Gastroesophageal sphincter (tissue), 4 donors: ENCODE results near the gene SLIT3. TPM values are rescaled to one million over a fixed set of nuclear protein-coding genes. Genes with fewer than 3 reads are reported as not detected.

ENCODE experiments used
- ATAC-seq: fragments of 150-250 bp; one replicate; pipeline ENCODE4 v1.9.1; 2016; ENCODE audit warnings: mild to moderate bottlenecking, moderate library complexity
- H3K27ac ChIP-seq, 4 donors: fragments of 200-600 bp; sonication (generic) in 3 of 4; 1 replicate in 3 of 4; 2 replicates in 1 of 4; pipeline ENCODE4 v1.5.1; 2016 to 2019
- H3K27me3 ChIP-seq: fragments of 200-600 bp; sonication (generic); one replicate; pipeline ENCODE4 v1.5.1; 2019
- H3K36me3 ChIP-seq, 2 donors: fragments of 200-600 bp; sonication (generic); one replicate each; pipeline ENCODE4 v1.5.1; 2019; ENCODE audit warnings: control low read depth in 1 of 2
- H3K4me1 ChIP-seq, 3 donors: fragments of 200-600 bp; sonication (generic); 1 replicate in 2 of 3; 2 replicates in 1 of 3; pipeline ENCODE4 v1.5.1; 2016 to 2019; ENCODE audit warnings: control low read depth in 2 of 3
- H3K4me3 ChIP-seq, 2 donors: fragments of 200-600 bp; sonication (generic); one replicate each; pipeline ENCODE4 v1.5.1; 2019; ENCODE audit warnings: mild to moderate bottlenecking in 1 of 2, moderate library complexity in 1 of 2
- H3K9me3 ChIP-seq, 3 donors: fragments of 200-600 bp; sonication (generic); one replicate each; pipeline ENCODE4 v1.5.1; 2017 to 2019; ENCODE audit warnings: control low read depth in 2 of 3
- EP300 ChIP-seq: sonication (generic); formaldehyde crosslinking; IDR thresholded peaks from one replicate; pipeline ENCODE4 v1.6.1; 2017; ENCODE audit warnings: antibody characterized with exemption, mild to moderate bottlenecking
- POLR2A ChIP-seq, 2 donors: fragments of 450-650 bp; IDR thresholded peaks; one replicate each; pipeline ENCODE4 v1.6.1; 2017; ENCODE audit warnings: antibody characterized with exemption in 2 of 2, mild to moderate bottlenecking in 2 of 2, moderate library complexity in 1 of 2
- POLR2AphosphoS5 ChIP-seq: sonication (generic); formaldehyde crosslinking; IDR thresholded peaks from one replicate; pipeline ENCODE4 v1.6.1; 2017; ENCODE audit warnings: antibody characterized with exemption
- WGBS, 2 donors: methylation state at CpG; one replicate each; pipeline ENCODE4 v1.1.5; 2018; ENCODE audit warnings: low coverage in 1 of 2; 5-methylcytosine and 5-hydroxymethylcytosine counted together
- total RNA-seq, 4 donors: library from RNA; depleted of rRNA; stranded (reverse); fragments of >200 nt; gene quantifications; one replicate each; pipeline ENCODE4 v1.1.0, GENCODE V29; 2016
- TF ChIP-seq, protein P1 (sequence below), 4 experiments: fragments of 200-600 bp in 2 of 4; fragments of 450-650 bp in 2 of 4; sonication (generic) in 1 of 4; IDR thresholded peaks; one replicate each; pipeline ENCODE4 v1.5.1; 2017 to 2019; ENCODE audit warnings: antibody characterized with exemption in 4 of 4, mild to moderate bottlenecking in 2 of 4, moderate library complexity in 2 of 4

The SLIT3 gene
- total RNA-seq, 4 donors from 2014 or later: 29.6 to 76.3 (median 31.1) TPM

DNA sequence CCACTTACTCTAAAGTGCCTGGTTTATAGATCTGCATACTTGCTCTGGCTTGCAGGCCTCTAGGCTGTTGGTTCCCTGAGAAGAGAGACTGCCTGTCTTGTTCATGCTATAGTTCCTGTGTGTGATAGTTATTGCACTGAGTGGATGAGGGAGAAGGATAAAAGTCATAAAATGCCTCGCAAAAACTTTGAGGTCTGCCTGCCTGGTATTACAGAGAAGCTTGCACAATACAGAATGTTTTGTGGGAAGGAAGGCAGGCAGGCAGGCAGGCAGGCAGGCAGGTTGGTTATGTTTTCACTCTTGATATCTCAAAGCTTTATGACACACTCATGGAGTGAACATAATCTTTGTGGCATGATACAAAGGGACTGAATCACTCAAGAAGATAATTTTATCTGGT, 287.1 kb downstream of the SLIT3 start:
- TF ChIP-seq POLR2AphosphoS5 (no peak), EP300 (no peak), POLR2A (IDR thresholded peaks at IDR 0.05) (no peak)
- TF ChIP-seq, protein P1, sequence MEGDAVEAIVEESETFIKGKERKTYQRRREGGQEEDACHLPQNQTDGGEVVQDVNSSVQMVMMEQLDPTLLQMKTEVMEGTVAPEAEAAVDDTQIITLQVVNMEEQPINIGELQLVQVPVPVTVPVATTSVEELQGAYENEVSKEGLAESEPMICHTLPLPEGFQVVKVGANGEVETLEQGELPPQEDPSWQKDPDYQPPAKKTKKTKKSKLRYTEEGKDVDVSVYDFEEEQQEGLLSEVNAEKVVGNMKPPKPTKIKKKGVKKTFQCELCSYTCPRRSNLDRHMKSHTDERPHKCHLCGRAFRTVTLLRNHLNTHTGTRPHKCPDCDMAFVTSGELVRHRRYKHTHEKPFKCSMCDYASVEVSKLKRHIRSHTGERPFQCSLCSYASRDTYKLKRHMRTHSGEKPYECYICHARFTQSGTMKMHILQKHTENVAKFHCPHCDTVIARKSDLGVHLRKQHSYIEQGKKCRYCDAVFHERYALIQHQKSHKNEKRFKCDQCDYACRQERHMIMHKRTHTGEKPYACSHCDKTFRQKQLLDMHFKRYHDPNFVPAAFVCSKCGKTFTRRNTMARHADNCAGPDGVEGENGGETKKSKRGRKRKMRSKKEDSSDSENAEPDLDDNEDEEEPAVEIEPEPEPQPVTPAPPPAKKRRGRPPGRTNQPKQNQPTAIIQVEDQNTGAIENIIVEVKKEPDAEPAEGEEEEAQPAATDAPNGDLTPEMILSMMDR (IDR thresholded peaks at IDR 0.05): no peak
- Histone ChIP-seq H3K4me3 (no peak overlapping the region), H3K36me3 (no peaks in the 10 kb centered on the region), H3K4me1 (peaks cover 0 to 14% (median 6%) of the 10 kb centered on the region in 3 donors), H3K27me3 (no peaks in the 10 kb centered on the region), H3K9me3 (no peaks in the 10 kb centered on the region), H3K27ac (no peak overlapping the region)
- WGBS, 2 donors: 71 to 82% methylated on average over 1 of the region's 1 CpG
- ATAC-seq: no peak

DNA sequence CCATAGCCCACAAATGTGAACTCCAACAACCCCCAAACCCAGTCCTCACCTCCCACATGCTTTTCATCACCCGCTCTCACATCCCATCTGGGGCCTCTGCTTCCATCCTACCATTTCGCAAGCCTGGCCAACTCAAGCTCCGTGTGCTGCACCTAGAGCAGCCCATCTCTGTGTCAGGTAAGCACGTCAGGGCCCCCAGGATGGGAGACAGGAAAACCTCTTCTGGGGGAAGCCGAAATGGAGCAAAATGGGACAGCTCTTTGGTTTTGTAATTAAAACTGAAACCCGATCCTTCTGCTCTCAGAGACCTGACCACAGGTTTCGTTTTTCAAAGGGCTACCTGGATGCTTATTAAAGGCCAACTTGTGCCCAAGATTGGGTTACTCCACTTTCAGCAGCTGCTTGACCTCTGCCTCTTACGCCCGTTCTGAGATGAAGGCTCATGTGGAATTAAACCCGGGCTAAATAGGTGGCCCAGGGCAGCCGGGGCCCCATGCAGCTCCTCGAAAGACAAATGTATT, 287.7 kb downstream of the SLIT3 start:
- TF ChIP-seq POLR2A (IDR thresholded peaks at IDR 0.05) (no peak), POLR2AphosphoS5 (no peak), EP300 (no peak)
- TF ChIP-seq, protein P1 (IDR thresholded peaks at IDR 0.05): no peak
- Histone ChIP-seq H3K9me3 (no peaks in the 10 kb centered on the region), H3K36me3 (no peaks in the 10 kb centered on the region), H3K27me3 (no peaks in the 10 kb centered on the region), H3K4me3 (no peak overlapping the region), H3K27ac (no peak overlapping the region), H3K4me1 (peaks cover 0 to 20% (median 6%) of the 10 kb centered on the region in 3 donors)
- 84 to 91% methylated on average over 8 to 9 of the region's 12 CpGs for WGBS, 2 donors
- no peak for ATAC-seq

DNA sequence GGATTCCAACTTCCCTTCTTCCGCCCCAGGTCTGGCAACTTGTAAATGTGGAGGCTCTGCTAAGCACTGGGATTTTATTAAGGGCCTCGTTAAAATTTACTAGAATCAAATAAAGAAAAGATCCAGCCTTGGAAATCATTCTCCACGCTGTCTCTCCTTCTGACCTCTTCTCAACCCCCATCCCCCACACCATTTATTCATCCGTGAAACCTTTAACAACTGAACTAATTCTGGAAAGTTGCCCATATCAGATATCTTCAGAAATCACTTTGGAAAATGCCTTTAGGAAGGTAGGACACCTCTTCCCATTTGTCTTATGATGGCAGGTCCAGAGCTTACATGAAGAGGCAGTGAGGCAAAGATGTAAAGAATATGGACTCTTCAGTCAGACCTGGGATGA, 288.5 kb downstream of the SLIT3 start:
- Histone ChIP-seq H3K4me3 (no peak overlapping the region), H3K27me3 (no peaks in the 10 kb centered on the region), H3K9me3 (no peaks in the 10 kb centered on the region), H3K27ac (no peak overlapping the region), H3K36me3 (no peaks in the 10 kb centered on the region), H3K4me1 (peaks cover 0 to 20% (median 6%) of the 10 kb centered on the region in 3 donors)
- WGBS, 2 donors: 64 to 76% methylated on average over 3 to 4 of the region's 4 CpGs
- TF ChIP-seq, protein P1 (IDR thresholded peaks at IDR 0.05): no peak
- TF ChIP-seq POLR2A (IDR thresholded peaks at IDR 0.05) (no peak), EP300 (no peak), POLR2AphosphoS5 (no peak)
- no peak for ATAC-seq

DNA sequence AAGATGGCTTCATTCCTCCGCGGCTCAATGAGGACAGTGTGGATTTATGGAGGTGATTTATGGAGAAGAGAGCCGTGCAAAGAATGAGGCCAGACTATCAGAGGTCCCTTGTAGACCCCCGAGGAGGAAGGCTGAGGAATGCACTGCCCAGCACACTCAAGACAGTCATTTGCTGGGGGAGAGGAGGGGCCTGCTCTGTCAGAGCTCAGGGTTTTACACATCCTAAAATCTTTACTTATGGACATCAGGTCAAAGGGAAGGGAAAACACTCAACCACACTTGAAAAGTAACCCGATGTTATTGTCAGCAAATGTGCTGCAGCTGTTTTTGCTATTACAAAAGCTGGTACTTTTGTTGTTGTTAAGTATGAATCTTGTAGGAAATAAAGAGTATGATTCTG, 289.5 kb downstream of the SLIT3 start:
- 61% methylated on average over 5 of the region's 5 CpGs; no CpG with 5 or more reads in 1 of the 2 donors for WGBS, 2 donors
- Histone ChIP-seq H3K27me3 (no peaks in the 10 kb centered on the region), H3K27ac (no peak overlapping the region), H3K4me1 (peaks cover 0 to 20% (median 6%) of the 10 kb centered on the region in 3 donors), H3K36me3 (no peaks in the 10 kb centered on the region), H3K9me3 (no peaks in the 10 kb centered on the region), H3K4me3 (no peak overlapping the region)
- TF ChIP-seq, protein P1 (IDR thresholded peaks at IDR 0.05): no peak
- TF ChIP-seq POLR2A (IDR thresholded peaks at IDR 0.05): no peak
- TF ChIP-seq EP300: no peak
- TF ChIP-seq POLR2AphosphoS5: no peak
- no peak for ATAC-seq

DNA sequence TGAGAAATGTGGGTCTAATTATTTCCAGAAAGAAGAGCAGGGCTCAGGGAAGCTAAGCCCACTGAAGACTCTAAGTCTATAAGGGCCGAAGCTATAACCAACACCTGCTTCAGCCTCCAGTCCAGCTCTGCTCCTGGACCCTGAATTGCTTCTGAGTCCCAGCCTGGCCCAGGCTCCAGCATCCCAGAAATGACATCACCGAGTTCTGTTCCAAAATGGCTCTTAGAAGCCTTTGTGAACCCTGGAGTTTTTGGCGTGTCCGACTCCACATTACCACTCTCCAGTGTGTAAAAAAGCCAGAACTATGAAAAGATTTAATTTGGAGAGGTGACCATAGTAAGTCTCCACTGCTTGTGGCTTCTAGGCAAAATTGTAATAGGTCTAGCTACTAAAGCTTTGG, 289.9 kb downstream of the SLIT3 start:
- TF ChIP-seq POLR2A (IDR thresholded peaks at IDR 0.05): no peak
- no peak for TF ChIP-seq EP300
- TF ChIP-seq, protein P1 (IDR thresholded peaks at IDR 0.05): no peak
- no peak for TF ChIP-seq POLR2AphosphoS5
- no peak for ATAC-seq
- 38 to 79% methylated on average over 2 to 4 of the region's 4 CpGs for WGBS, 2 donors
- Histone ChIP-seq H3K9me3 (no peaks in the 10 kb centered on the region), H3K4me3 (no peak overlapping the region), H3K27ac (no peak overlapping the region), H3K36me3 (no peaks in the 10 kb centered on the region), H3K27me3 (no peaks in the 10 kb centered on the region), H3K4me1 (peaks cover 0 to 20% (median 6%) of the 10 kb centered on the region in 3 donors)
